Ramos (cell line): ENCODE measurements around the gene MYL6B.

Experiments used
- in situ Hi-C: fragments of 300-500 bp; cut with MboI; formaldehyde crosslinking; loops from one replicate; pipeline ENCODE4 v1.14.3; 2022; ENCODE audit warnings: low sequenced_read_pairs; ENCODE audit not compliant: unreplicated experiment

The MYL6B gene

DNA sequence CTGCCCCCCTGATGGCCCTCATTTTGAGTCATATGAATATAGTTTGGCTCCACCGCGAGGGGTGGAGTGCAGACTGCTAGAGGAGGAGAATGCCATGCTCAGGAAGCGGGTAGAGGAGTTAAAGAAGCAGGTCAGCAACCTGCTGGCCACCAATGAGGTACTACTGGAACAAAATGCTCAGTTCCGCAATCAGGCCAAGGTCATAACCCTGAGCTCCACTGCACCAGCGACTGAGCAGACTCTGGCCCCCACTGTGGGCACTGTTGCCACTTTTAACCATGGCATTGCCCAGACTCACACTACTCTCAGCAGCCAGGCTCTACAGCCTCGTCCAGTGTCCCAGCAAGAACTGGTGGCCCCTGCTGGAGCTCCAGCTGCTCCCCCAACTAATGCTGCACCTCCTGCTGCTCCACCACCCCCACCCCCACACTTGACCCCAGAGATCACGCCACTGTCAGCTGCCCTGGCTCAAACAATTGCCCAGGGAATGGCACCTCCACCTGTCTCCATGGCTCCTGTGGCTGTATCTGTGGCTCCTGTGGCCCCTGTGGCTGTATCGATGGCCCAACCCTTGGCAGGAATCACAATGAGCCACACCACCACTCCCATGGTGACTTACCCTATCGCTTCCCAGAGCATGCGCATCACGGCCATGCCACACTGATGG is 31.1 kb upstream of the MYL6B start:
- in situ Hi-C loops: loop anchor here (10.0 kb wide), 1 partner anchor 343 kb away; the partner anchor contains the start of gene SPRYD4

DNA sequence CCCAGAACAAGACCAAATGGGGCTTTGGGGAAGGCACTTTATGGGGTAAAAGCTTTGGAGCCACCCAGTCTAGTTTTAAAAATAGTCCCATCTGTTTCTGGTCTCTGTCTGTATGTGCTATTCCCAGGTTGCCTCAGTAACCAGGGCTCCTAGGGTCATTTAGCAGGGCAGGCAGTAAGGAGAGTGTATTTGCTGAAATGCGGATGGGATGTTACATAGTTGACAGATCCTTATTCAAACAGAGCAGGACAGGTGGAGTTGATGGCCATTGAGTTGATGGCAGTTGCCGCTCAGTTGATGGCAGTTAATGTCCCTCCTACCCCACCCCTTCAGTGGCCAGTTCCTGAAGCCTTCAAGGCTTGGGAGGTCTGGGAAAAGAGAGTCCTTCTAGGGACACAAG is 29.8 kb upstream of the MYL6B start:
- in situ Hi-C loops: loop anchor here (10.0 kb wide), 1 partner anchor 342 kb away; the partner anchor contains the start of gene SPRYD4

DNA sequence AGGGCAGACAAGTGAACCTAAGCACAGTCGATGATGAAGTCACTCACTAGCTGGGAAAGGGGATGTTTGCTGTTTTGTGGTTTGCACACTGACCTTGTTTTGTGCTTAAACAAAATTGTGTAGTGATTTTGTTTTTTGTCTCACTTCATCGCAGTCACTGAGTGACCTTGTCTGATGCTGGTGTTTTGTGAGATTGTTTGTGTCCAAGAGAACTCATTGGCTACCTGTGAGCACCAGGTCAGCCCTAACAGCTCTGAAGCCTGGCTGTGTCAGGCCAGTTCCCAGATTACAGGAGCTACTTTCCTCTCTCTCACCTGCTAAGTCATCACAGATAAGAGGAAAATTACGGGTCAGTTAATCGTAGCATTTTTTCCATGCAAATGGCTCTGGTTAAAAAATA is 28.3 kb upstream of the MYL6B start:
- in situ Hi-C loops: loop anchor here (10.0 kb wide), 1 partner anchor 341 kb away; the partner anchor contains the start of gene SPRYD4

DNA sequence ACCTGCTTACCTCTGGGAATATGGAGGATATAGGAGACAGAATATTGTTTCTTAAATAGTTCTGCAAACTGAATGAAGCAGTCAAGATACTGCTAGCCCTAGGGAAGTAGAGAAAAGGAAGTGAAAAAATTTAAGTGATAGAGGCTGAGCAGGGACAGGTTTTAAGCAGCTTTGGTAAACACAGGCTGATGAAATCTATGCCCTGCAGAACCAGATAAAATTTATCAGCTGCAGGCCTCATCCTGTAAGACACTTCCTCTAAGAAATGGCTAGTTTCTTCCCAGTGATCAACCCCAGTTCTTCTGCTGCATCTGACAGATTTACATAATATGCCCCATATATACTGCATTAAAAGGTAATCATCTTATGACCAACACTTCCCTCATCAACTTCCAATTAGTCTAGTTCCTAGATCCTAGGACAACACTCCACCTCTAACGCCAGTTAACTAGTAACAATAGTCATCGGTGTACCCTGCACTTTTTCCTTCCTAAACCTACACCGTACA is 25.6 kb upstream of the MYL6B start:
- in situ Hi-C loops: loop anchor here (5.0 to 10.0 kb wide), 2 partner anchors 61 to 338 kb away; partner anchors contain the start of genes SMARCC2 and SPRYD4

DNA sequence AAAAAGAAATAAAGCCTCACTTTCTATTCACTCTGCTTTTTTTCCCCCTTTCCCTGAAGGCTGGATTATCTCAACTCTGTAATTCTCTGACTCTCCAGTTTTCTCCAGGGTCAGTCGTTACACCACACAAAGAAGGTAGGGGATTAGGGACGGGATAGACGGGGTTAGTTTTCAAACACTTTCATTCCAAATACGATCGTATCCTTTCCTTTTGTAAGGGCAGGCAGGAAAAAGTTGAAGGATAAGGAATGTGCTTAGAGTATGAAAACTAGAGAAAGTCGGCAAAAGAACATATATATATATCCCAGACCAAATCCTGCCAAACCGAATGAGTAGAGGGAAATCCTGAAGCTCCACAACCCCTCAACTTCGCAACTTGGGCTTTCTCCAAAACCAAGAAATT is 24.9 kb upstream of the MYL6B start:
- in situ Hi-C loops: loop anchor here (5.0 to 10.0 kb wide), 2 partner anchors 60 to 337 kb away; partner anchors contain the start of genes SMARCC2 and SPRYD4

DNA sequence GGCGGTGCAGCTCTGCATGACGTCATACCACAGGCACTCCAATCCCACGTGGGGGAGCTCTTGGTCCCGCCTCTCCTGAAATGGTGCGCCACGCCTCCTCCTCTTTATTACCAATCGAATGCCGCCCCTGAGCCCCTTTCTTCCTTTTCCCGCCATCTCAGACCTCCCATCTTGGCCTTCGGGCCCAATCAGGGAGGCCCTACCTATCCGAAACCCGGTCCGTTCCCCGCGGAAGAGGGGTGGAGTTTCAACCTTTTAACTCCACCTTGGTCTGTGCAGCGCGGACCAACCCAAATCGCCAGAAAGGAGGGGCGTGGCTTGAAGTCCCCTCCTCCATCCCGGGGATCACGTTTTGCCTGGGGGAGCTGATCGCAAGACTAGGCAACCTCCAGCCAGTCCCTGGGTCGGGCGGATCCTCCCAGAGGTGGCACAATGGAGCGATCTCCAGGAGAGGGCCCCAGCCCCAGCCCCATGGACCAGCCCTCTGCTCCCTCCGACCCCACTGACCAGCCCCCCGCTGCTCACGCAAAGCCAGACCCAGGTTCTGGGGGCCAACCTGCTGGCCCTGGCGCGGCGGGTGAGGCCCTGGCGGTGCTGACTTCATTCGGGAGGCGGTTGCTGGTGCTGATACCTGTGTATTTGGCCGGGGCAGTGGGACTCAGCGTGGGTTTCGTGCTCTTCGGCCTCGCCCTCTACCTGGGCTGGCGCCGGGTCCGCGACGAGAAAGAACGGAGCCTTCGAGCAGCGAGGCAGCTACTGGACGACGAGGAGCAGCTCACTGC is 24.3 kb upstream of the MYL6B start, which contains the start of gene ESYT1:
Gene ESYT1 (plus strand): TSS at position 380 of the 782 bp plus-strand sequence. CDS start 53 bp downstream, at position 433.
- in situ Hi-C loops: loop anchor here (5.0 to 10.0 kb wide), 2 partner anchors 59 to 337 kb away; partner anchors contain the start of genes SMARCC2 and SPRYD4

DNA sequence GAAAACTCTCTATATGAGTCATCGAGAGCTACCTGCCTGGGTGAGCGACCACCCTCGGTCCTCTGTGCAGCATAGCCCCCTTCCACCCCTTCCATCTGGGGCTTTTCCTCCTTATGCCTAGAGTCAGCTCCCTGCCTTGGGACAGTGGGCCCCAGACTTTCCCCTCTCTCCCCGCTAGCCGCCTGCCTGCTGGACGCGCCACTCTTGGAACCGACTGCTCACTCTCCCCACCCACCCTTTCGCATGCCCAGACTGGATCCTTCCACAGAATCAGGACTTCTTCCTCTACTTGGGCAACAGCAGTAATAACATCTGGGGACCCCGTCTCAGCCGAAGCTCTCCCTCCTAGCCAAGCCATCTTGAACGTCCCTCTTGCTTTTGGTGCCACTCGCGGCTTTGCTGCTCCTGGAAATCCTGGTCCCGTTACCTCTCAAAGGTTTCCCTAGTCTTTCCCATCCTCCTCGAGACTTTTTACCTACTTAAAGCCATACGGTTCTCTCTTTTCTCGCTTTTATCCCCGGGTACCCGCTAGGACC is 23.6 kb upstream of the MYL6B start:
- in situ Hi-C loops: loop anchor here (5.0 to 10.0 kb wide), 2 partner anchors 59 to 336 kb away; partner anchors contain the start of genes SMARCC2 and SPRYD4

DNA sequence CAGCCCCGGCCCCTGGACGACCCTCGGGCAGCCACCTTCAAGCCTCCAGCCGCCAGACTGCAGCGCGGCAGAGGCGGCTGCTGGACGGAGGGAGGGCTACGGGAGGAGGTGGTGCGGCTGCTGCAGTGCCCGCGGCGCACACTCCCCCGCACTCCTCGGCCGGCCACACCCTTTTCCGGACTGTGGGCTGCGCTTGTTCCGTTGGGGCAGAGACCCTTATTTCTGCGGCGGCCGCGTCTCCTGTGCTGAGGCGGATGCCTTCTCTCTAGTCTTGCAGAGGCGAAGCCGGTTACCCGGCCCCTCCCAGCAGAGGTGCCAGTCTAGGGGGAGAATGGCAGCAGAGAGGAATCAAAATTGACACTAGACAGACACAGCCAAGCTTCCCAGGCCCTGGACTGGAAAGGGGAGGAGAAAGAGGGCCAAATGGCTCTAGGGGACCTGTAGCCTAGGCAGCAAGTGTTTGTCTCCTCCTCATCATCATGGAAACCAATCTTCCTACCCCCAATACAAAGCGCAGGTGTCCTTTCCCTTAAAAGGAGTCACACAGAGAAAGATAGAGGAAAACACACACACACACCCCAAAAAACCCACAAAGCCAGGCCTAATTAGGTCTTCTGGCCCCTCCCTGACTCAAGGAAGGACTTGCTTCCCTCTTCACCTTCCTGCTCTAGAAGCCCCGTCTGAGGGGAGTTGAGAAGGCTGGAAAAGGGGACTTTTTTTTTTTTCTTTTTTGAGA is 23.0 kb upstream of the MYL6B start:
- in situ Hi-C loops: loop anchor here (5.0 to 10.0 kb wide), 2 partner anchors 58 to 335 kb away; partner anchors contain the start of genes SMARCC2 and SPRYD4

DNA sequence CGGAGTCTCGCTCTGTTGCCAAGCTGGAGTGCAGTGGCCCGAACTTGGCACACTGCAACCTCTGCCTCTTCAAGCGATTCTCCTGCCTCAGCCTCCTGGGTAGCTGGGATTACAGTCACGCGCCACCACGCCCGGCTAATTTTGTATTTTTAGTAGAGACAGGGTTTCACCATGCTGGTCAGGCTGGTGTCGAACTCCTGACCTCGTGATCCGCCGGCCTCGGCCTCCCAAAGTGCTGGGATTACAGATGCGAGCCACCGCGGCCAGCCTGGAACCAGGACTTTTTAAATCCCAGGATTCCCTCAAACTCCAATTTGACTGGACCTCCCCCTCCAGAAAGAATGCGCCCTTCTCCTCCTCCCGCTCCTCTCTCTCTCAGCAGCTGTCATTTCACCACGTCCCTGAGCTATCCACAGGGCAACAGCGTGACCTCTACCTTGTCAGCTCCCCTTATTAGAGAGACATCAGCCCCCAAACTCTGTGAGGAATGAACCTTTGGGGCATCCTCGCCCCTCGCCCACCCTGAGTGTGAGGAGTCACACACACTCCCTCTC is 22.4 kb upstream of the MYL6B start:
- in situ Hi-C loops: loop anchor here (5.0 to 10.0 kb wide), 2 partner anchors 57 to 335 kb away; partner anchors contain the start of genes SMARCC2 and SPRYD4

DNA sequence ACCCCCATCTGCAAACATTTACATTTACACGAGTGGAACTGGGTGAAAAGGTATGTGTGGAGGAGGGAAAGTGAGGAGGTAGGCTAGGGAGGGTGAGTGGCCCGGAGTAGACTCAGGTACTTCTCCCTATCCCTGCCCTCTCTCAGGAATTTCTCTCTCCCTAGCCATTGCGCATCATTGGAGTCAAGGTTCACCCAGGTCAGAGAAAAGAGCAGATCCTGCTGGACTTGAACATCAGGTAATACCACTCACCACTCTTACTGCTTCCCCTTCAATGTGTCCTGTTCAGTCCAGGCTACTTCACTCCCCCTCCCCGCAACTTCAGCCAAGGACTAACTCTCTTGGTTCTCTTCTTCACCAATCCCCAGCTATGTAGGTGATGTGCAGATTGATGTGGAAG is 21.5 kb upstream of the MYL6B start:
- in situ Hi-C loops: no loop called here

DNA sequence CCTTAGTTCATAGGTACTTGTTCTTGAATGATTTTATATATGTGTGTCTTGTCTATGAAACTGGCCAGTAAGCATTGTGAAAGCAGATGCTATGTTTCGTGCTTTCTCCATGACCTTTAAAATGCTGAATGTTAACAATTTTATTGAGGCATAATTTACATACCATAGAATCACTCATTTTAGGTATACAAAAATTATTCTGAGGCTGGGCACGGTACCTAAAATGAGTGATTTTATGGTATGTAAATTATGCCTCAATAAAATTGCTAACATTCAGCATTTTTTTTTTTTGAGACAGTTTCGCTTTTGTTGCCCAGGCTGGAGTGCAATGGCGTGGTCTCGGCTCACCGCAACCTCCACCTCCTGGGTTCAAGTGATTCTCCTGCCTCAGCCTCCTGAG is 17.5 kb upstream of the MYL6B start:
- in situ Hi-C loops: no loop called here

DNA sequence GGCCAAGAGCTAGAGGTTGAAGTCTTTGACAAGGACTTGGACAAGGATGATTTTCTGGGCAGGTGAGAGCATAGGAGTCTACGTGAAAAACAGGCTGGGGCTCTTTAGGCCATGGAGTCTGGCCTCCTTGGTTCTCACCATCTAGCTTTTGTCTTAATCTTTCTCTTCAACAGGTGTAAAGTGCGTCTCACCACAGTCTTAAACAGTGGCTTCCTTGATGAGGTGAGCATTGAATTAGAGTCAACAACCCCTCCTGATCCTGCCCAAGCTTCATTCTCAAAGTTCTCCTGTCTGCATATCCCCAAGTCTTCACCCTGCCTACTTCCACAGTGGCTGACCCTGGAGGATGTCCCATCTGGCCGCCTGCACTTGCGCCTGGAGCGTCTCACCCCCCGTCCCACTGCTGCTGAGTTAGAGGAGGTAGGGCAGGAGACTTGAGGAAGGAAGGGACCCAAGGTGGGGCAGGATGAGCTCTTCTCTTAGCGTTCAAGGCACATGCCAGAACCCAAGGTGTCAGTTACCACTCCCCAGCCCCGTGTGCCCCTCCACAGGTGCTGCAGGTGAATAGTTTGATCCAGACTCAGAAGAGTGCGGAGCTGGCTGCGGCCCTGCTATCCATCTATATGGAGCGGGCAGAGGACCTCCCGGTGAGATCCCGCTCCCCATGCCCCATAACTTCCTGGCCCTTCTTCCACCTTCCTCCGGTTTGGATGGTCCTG is 14.4 kb upstream of the MYL6B start:
- in situ Hi-C loops: no loop called here

DNA sequence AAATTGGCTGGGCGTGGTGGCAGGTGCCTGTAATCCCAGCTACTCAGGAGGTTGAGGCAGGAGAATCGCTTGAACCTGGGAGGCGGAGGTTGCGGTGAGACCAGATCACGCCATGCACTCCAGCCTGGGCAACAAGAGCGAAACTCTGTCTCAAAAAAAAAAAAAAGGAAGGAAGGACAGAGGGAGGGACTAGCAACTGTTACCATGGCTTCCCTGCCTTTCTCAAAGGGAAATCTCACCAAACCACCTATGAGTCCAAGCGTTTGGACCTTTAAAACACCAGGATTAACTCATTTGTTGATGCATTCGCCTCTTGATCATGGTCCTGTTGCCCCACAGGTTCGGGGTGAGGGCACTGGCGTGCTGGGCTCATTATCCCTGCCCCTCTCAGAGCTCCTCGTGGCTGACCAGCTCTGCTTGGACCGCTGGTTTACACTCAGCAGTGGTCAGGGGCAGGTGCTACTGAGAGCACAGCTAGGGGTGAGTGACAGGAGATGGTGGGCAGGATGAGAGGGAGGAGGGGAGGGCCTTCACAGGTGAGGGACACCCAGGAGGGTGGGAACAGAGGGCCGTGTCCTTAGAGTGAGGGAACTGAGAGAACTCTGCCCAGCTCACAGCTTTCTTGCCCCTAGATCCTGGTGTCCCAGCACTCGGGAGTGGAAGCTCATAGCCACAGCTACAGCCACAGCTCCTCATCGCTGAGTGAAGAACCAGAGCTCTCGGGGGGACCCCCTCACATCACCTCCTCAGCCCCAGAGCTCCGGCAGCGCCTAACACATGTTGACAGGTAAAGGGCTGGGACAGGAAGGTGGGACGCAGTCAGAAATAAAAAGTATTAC is 10.2 kb upstream of the MYL6B start:
- in situ Hi-C loops: no loop called here

DNA sequence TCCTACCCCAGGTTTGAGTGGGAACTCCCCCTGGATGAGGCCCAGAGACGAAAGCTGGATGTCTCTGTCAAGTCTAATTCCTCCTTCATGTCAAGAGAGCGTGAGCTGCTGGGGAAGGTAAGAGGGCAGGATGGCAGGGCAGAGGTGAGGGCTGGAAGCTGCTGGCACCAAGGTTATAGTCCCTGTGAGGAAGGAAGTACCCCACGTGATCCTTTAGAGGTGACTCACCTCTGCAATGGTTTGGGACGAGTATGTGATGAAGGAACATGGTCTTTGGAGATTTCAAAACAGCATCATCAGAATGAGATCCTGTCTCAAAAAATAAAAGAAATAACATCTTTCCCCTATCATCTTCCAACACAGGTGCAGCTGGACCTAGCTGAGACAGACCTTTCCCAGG is 9.2 kb upstream of the MYL6B start:
- in situ Hi-C loops: no loop called here

DNA sequence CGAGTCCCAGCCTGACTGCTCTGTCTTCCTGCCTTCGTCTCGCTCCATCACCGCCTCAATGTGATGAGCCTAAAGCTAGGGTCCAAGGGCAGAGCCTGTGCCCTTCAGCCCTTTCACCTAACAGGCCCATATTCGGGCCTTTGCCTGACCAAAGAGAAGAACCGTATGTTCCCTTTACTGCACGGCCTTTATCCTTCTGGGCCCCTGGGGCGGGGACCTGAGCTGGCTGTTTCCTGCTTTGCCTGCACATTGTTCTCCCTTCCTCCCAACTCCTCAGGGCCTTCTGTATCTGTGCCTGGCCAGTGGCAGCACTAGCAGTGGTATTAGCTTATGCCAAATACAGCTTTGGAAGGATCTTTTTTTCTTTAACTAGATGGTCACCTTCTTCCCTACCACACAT is 8.5 kb upstream of the MYL6B start:
- in situ Hi-C loops: no loop called here

DNA sequence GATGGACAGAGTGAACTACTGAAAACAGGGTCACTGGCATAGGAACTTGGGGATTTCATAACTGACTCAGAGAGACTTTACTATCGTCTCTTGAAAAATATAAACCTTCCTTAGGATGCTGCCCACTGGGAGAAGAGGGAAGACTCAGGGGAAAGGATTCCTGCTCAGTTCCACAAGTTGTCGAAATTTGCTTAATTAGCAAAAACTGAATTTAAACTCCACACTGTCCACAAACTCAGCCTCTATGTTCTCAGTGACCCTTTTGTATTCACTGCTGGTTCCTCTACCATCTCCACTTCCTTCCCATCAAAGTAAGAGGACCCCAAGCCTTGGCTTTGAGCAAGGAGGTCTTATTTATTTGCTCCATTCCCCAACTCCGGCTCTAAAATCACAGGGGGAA is 7.2 kb upstream of the MYL6B start:
- in situ Hi-C loops: no loop called here

DNA sequence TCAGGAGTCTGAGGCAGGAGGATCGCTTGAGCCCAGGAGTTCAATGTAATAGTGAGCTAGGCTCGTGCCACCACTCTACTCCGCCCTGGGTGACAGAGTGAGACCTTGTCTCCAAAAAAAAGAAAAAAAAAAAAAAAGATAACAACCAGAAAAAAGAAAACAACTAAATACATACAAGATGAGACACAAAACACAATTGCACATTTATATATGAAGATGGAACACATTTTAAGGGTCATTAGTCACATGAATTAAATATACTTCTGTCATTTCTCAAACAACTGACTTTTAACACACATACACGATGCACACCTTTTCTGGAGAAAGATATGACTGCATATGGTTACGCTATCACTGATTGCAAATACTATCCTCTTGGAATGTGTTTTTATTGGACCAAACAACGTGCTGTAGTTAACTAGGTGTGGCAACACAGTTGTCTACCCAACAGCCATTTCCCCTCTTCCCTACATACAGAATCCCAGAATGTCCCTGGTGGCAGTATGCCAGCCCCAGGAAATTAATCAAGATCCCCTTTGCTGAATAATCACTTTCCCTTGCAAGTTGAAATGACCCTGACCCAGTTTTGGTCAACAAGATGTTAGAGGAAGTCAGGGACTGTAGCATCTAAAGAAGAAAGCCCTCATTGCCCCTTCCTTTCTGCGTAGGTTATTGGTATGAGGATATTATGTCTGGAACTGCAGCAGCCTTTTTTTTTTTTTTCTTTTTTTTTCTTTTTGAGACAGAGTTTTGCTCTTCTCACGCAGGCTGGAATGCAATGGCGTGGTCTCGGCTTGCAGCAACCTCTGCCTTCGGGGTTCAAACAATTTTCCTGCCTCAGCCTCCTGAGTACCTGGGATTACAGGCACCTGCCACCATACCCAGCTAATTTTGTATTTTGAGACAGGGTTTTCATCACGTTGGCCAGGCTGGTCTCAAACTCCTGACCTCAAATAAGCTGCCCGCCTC is 5.6 kb upstream of the MYL6B start:
- in situ Hi-C loops: no loop called here
